ENCODE data around the gene HOXD8.

The HOXD8 gene

GRCh38 chr2:176104316-176105077 lies 25.0 kb upstream of the HOXD8 start (continued):
- TF ChIP-seq KLF10 (tag by site-specific recombination; IDR thresholded peaks at IDR 0.05), result peak; percentile 32; the same call in 1 of the 2 replicates
- TF ChIP-seq ZBTB26 (tag by site-specific recombination; optimal IDR thresholded peaks at IDR 0.05), result peak; percentile 83
- no peak for TF ChIP-seq ZNF341 (tag by site-specific recombination; IDR thresholded peaks at IDR 0.05; ENCODE audit: low read depth)
- TF ChIP-seq PRDM6 (tag by site-specific recombination; IDR thresholded peaks at IDR 0.05), result peak; percentile 89
- TF ChIP-seq ZNF629 (tag by site-specific recombination; IDR thresholded peaks at IDR 0.05), result peak; percentile 47; the same call in 1 of the 2 replicates
- peak; percentile 59 for TF ChIP-seq PRDM4 (tag by site-specific recombination; IDR thresholded peaks at IDR 0.05)
- no peak for TF ChIP-seq ZNF670 (tag by site-specific recombination; IDR thresholded peaks at IDR 0.05; ENCODE audit: low read depth)
- TF ChIP-seq ZNF843 (tag by site-specific recombination; IDR thresholded peaks at IDR 0.05), result peak; percentile 84
- peak; percentile 79 for TF ChIP-seq ZNF660 (tag by site-specific recombination; IDR thresholded peaks at IDR 0.05)
- TF ChIP-seq ZBTB44 (tag by site-specific recombination; IDR thresholded peaks at IDR 0.05), result peak; percentile 52; the same call in 1 of the 2 replicates
- peak; percentile 78; the same call in 1 of the 2 replicates for TF ChIP-seq ZNF223 (tag by site-specific recombination; IDR thresholded peaks at IDR 0.05)
- peak; percentile 42; the same call in 1 of the 2 replicates for TF ChIP-seq IKZF3 (tag by site-specific recombination; IDR thresholded peaks at IDR 0.05)
- TF ChIP-seq ZNF501 (tag by site-specific recombination; IDR thresholded peaks at IDR 0.05), result peak; percentile 50; the same call in 1 of the 2 replicates
- peak; percentile 83 for TF ChIP-seq ZEB2 (tag by site-specific recombination; IDR thresholded peaks at IDR 0.05)
- TF ChIP-seq ZSCAN4 (tag by site-specific recombination; IDR thresholded peaks at IDR 0.05), result 0 out of 2 replicates have a peak, but pooled peaks have one; percentile 9
- TF ChIP-seq ZXDB (tag by site-specific recombination; IDR thresholded peaks at IDR 0.05), result peak; percentile 93
- TF ChIP-seq ZBTB10 (tag by site-specific recombination; IDR thresholded peaks at IDR 0.05), result no peak
- TF ChIP-seq ZBTB7A (tag by site-specific recombination; IDR thresholded peaks at IDR 0.05; ENCODE audit: low read depth), result no peak
- peak; percentile 72 for TF ChIP-seq ZSCAN30 (tag by site-specific recombination; IDR thresholded peaks at IDR 0.05)
- TF ChIP-seq TSHZ1 (tag by site-specific recombination; IDR thresholded peaks at IDR 0.05; ENCODE audit: borderline replicate concordance), result peak; percentile 26; the same call in 1 of the 2 replicates
- TF ChIP-seq FEZF1 (tag by site-specific recombination; IDR thresholded peaks at IDR 0.05), result peak; percentile 80
- peak; percentile 74 for TF ChIP-seq SP7 (tag by site-specific recombination; IDR thresholded peaks at IDR 0.05)
- no peak for TF ChIP-seq ZNF544 (tag by site-specific recombination; IDR thresholded peaks at IDR 0.05)
